ENCODE measurements around the gene USP47.

The USP47 gene

DNA sequence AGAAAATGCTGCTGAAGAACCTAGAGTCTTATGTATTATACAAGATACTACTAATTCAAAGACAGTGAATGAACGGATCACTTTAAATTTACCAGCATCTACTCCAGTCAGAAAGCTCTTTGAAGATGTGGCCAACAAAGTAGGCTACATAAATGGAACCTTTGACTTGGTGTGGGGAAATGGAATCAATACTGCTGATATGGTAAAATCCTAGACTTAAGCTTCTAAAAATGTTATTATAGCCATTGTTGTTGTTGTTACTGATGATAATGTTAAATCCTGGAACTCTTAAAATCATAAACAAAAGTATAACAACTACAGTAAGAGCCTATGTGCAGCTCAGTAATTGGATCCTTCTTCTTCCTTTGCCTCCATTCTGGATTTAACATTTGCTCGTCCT lies 38.4 kb downstream of the USP47 start:
- DNase-seq (ENCODE audit: low read depth) = no peak
- no peak overlapping the region for H3K4me3 ChIP-seq (ENCODE audit: low read depth, low read length)
- TF ChIP-seq, protein P1, sequence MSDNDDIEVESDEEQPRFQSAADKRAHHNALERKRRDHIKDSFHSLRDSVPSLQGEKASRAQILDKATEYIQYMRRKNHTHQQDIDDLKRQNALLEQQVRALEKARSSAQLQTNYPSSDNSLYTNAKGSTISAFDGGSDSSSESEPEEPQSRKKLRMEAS (IDR thresholded peaks at IDR 0.05; ENCODE audit: low read depth, low read length) = no peak

DNA sequence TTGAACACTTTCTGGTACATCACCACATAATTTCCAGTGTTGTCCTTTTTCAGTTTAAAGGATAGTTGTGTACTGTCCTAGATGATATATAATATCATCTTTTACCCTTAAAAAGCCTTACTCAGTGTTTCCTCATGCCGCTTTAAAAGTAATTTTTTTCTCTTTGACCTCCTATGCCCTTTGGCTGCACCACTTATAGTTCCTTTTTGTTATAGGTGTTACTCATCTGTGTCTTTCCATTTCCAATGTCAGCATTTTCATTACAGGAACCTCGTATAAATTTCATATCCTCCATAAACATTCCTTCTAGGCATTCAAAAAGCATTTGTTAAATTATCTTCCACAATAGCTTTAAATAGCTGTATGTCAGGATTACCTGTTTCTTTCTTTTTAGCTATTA lies 40.8 kb downstream of the USP47 start:
- TF ChIP-seq MYC (IDR thresholded peaks at IDR 0.05; ENCODE audit: low read depth, low read length) (no peak), CTCF (IDR thresholded peaks at IDR 0.05; ENCODE audit: low read depth, low read length) (no peak)
- TF ChIP-seq, protein P1 (IDR thresholded peaks at IDR 0.05; ENCODE audit: low read depth, low read length) = no peak
- DNase-seq (ENCODE audit: low read depth) = no peak
- no peak overlapping the region for H3K4me3 ChIP-seq (ENCODE audit: low read depth, low read length)

GRCh38 chr11:11884351-11884750 lies 42.6 kb downstream of the USP47 start:
- TF ChIP-seq CTCF (IDR thresholded peaks at IDR 0.05; ENCODE audit: low read depth, low read length) (no peak), POLR2A (IDR thresholded peaks at IDR 0.05; ENCODE audit: extremely low read depth, insufficient read length) (no peak), MYC (IDR thresholded peaks at IDR 0.05; ENCODE audit: low read depth, low read length) (no peak)
- TF ChIP-seq, protein P1 (IDR thresholded peaks at IDR 0.05; ENCODE audit: low read depth, low read length) = no peak
- no peak overlapping the region for H3K4me3 ChIP-seq (ENCODE audit: low read depth, low read length)
- no peak for DNase-seq (ENCODE audit: low read depth)

DNA sequence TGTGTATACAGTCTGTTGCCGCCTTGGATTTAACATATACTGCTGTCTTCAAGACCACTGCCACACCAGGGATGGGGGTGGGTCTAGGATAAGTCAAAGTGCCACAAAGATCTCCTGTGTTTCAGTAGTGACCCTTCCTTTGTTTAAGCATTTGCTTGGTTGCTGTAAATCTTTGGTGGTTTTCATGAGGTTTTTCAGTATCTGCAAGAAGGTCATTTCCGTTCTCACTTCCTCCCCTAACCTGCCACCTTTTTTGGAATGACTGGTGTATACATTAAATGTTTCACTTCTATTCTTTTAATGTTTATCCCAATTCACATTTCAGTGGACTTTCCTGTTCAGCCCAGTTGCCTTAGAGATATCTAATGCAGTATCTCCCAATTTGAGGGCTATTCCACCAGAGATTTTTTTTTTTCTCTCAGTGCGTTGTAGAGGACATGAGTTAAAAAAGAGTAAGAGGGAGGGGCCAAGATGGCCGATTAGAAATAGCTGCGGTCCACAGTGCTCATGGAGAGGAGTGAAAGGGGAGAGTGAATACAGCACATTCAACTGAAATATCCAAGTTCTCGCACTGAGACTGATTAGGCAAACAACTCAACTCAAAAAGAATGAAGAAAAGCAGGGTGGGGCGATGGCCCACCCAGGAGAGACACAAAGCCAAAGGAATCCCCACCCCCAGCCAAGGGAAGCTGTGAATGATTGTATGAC lies 43.2 kb downstream of the USP47 start:
- TF ChIP-seq, protein P1 (IDR thresholded peaks at IDR 0.05; ENCODE audit: low read depth, low read length) = no peak
- TF ChIP-seq POLR2A (IDR thresholded peaks at IDR 0.05; ENCODE audit: extremely low read depth, insufficient read length) (no peak), CTCF (IDR thresholded peaks at IDR 0.05; ENCODE audit: low read depth, low read length) (no peak), MYC (IDR thresholded peaks at IDR 0.05; ENCODE audit: low read depth, low read length) (no peak)
- no peak overlapping the region for H3K4me3 ChIP-seq (ENCODE audit: low read depth, low read length)
- DNase-seq (ENCODE audit: low read depth) = no peak

- TF ChIP-seq CTCF (IDR thresholded peaks at IDR 0.05; ENCODE audit: low read depth, low read length) = no peak
- TF ChIP-seq, protein P1 (IDR thresholded peaks at IDR 0.05; ENCODE audit: low read depth, low read length) = no peak
- TF ChIP-seq POLR2A (IDR thresholded peaks at IDR 0.05; ENCODE audit: extremely low read depth, insufficient read length) = no peak
- TF ChIP-seq MYC (IDR thresholded peaks at IDR 0.05; ENCODE audit: low read depth, low read length) = no peak
- DNase-seq (ENCODE audit: low read depth) = no peak
- H3K4me3 ChIP-seq (ENCODE audit: low read depth, low read length) = no peak overlapping the region
Measured at GRCh38 chr11:11894486-11894885, 52.7 kb downstream of the USP47 start.

DNA sequence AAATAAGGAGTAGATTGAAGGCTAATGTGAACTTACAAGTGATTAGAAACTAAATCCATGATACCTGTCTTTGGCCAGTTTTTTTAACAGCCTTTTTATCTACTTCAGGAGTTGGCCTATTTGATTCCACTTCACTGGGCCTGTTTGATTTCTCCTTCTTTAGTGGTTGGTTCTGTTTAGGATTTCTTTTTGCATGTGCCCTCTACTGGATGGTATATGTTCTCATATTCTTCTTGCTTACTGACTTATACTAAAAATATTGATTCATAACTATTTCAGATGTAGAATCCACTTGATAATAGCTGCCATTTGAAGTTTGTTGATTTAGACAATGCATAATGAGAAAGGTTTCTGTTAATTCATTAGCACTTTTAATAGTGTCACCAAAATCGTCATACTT lies 53.9 kb downstream of the USP47 start:
- H3K4me3 ChIP-seq (ENCODE audit: low read depth, low read length) = no peak overlapping the region
- no peak for DNase-seq (ENCODE audit: low read depth)
- TF ChIP-seq, protein P1 (IDR thresholded peaks at IDR 0.05; ENCODE audit: low read depth, low read length) = no peak
- TF ChIP-seq POLR2A (IDR thresholded peaks at IDR 0.05; ENCODE audit: extremely low read depth, insufficient read length) (no peak), MYC (IDR thresholded peaks at IDR 0.05; ENCODE audit: low read depth, low read length) (no peak), CTCF (IDR thresholded peaks at IDR 0.05; ENCODE audit: low read depth, low read length) (no peak)
